Right lobe of liver (tissue), 4 donors: Measurements from ENCODE around the gene AIFM3.

Experiments
- CTCF ChIP-seq, 4 donors: fragments of 200-600 bp in 3 of 4; fragments of 450-650 bp in 1 of 4; IDR thresholded peaks; one replicate each; pipeline versions ENCODE4 v1.5.1 to v1.8.0; 2016 to 2022; ENCODE audit warnings: antibody characterized with exemption in 4 of 4, mild to moderate bottlenecking in 2 of 4
- POLR2A ChIP-seq: fragments of 450-650 bp; IDR thresholded peaks from one replicate; pipeline ENCODE4 v1.6.1; 2017; ENCODE audit warnings: antibody characterized with exemption, mild to moderate bottlenecking
- donor health status: DM: no; HTN: no; CAD: no.
- donor health status: DM: no; HTN: no; CAD: no.
- donor health status: DM: no; HTN: yes; CAD: no.

- no peak for TF ChIP-seq POLR2A
- no peak for TF ChIP-seq CTCF (IDR thresholded peaks at IDR 0.05)
Observed at GRCh38 chr22:20972933-20973577, 6.0 kb downstream of the AIFM3 start.
